Measurements from ENCODE around the gene JPH4.

DNA sequence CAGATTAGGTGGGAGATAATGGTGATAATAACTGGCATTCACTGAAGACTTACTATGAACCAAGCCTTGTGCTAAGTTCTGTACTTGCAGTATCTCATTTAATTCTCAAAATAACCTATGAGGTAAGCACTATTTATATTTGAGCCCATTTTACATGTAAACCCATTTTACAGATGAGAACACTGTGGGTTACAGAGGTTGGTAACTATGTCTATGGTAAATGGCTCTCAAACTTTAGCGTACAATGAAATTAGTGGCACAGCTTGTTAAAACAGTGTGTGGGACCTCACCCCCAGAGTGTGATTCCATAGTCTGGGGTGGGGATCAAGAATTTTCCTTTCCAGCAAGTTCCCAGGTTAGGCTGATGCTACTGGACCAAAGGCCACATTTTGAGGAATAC lies 22.2 kb upstream of the JPH4 start:
- TF ChIP-seq EZH2 (IDR thresholded peaks at IDR 0.05; ENCODE audit: borderline replicate concordance, low read depth, low read length, severe bottlenecking), result no peak
- TF ChIP-seq, protein P1, sequence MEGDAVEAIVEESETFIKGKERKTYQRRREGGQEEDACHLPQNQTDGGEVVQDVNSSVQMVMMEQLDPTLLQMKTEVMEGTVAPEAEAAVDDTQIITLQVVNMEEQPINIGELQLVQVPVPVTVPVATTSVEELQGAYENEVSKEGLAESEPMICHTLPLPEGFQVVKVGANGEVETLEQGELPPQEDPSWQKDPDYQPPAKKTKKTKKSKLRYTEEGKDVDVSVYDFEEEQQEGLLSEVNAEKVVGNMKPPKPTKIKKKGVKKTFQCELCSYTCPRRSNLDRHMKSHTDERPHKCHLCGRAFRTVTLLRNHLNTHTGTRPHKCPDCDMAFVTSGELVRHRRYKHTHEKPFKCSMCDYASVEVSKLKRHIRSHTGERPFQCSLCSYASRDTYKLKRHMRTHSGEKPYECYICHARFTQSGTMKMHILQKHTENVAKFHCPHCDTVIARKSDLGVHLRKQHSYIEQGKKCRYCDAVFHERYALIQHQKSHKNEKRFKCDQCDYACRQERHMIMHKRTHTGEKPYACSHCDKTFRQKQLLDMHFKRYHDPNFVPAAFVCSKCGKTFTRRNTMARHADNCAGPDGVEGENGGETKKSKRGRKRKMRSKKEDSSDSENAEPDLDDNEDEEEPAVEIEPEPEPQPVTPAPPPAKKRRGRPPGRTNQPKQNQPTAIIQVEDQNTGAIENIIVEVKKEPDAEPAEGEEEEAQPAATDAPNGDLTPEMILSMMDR (IDR thresholded peaks at IDR 0.05; ENCODE audit: borderline replicate concordance, extremely low read depth, low read length, poor library complexity, severe bottlenecking), result no peak
